ENCODE data around the gene GSTT2.
"Not testable (repeated sequence)": the region's sequence is repeated elsewhere in the genome, so short reads cannot be mapped to it uniquely, and the experiment has no call there.

The GSTT2 gene

DNA sequence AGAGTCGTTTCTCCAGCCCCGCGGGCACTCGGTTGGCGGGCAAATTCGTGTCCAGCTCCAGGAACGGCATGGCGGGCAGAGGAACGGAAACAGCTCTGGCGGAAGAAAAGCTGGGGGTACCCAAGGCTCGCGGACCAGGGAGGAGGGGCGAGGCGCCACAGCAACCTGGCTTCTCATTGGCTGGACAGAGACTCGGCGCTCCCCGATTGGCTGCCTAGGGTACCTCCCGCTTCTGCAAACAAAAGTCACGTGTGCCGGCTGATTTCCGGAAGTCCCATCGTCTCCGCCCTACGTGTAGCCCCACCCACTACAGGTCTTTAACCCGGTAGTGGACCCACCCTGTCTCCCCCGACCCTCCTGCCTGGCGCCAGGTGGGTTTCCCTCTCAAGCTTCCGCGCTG is 5.6 kb upstream of the GSTT2 start, which contains the start of gene DDT:
DDT (minus strand) TSS at position 97 of the 400 bp plus-strand sequence; CDS start at position 70, 27 bp downstream.
- not testable (repeated sequence) for DNase-seq (ENCODE audit: extremely low read depth in 1 of 2, low read depth in 1 of 2)

- DNase-seq (ENCODE audit: extremely low read depth in 1 of 2, low read depth in 1 of 2) = not testable (repeated sequence)
Measured at GRCh38 chr22:23974836-23975352, 5.0 kb upstream of the GSTT2 start.

DNA sequence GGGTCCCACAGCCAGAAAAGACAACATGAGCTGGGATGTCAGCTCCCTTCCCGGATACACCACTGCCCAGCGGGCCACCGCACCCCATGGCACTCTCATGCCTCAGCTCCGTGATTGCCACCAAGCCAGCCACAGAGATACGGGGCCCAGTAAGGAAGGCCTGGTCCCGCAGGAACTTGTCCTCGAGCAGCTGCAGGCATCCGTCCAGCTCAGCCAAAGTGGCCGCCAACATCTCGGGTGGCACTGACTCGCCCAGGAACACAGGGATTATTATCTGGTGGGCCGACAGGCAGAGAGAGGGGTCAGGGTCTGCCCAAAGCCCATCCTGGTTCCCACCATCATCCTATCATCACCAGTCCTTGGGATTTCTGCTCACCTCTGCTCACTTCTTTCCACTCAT is 2.6 kb upstream of the GSTT2 start:
- not testable (repeated sequence) for DNase-seq (ENCODE audit: extremely low read depth in 1 of 2, low read depth in 1 of 2)

DNA sequence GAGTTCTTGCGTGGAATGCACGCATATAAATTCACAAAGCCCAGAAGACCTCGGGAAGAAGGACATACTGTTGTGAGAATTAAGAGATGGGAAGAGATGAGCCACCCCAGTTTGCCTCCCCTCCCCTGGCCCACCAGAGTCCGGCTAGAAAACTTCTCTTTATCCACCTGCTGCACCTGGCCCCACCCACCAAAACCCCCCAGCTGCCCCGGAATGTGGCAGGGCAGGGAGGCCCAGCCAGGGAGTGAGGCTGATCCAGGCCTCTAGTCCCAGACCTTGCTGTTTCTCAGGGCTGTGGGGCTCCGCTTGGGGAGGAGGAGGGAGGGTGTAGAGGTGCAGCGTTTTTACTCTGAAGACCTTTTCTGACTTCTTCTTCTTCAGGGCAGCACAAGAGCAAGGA is 633 bp downstream of the GSTT2 start:
- not testable (repeated sequence) for DNase-seq (ENCODE audit: extremely low read depth in 1 of 2, low read depth in 1 of 2)

- no peak for DNase-seq (ENCODE audit: extremely low read depth in 1 of 2, low read depth in 1 of 2)
Measured at GRCh38 chr22:23984430-23984829, 4.5 kb downstream of the GSTT2 start.

GRCh38 chr22:23986089-23986488 is 6.2 kb downstream of the GSTT2 start:
- DNase-seq (ENCODE audit: extremely low read depth in 1 of 2, low read depth in 1 of 2) = not testable (repeated sequence)

DNA sequence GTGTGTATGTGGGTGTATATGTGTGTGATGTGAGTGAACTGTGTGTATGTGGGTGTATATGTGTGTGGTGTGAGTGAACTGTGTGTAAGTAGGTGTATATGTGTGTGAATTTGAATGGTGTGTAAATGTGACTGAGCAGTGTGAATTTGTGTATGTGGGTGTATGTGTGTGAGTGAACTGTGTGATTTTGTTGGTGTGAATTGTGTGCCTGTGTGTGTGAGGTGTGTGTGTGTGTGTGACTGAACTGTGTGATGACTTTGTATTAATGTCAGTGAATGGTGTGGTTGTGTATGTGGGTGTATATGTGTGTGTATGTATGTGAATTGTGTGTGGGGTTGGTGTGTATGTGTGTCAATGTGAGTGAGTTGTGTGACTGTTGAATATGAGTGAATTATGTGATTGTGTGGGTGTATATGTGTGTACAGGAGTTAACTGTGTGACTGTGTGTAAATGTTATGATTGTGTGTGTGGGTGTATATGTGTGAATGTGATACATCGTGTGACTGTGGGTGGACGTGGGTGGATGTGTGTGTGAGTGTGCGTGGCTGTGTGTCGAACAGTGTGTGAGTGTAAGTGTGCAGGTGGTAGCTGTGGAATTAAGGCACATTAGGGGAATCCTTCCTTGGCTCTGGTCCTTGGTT is 6.7 kb downstream of the GSTT2 start:
- DNase-seq (ENCODE audit: extremely low read depth in 1 of 2, low read depth in 1 of 2) = not testable (repeated sequence)

DNA sequence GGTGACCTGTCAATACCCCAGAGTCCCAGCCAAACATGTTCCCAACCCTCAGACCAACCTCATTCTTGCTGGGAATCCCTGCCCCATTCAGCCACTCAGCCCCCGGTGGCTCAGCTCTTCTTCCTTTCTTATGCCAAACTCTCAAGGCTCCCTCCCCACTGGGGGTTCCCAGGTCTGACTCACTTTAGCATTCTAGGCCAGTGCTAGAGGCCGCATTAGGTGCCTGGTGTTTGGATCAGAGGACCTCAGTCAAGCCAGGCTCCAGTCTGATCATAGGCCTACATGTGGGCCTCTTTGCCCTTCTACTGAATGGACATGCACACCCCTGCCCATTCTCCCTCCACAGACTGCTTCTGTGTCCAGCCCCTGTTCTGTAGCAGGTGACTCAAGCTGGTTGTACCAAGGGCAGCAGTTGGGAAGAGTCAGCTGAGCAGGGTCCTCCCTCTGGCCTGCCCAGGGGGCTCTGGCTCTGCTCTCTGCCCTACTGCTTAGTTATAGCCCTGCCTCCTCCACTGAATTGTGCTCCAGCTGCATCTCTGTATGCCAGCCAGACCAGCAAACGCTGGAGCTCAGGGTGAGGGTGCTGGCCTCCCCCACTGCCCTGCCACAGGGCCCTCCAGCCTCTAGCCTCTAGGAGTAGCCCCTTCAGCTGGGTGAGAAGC is 9.8 kb downstream of the GSTT2 start:
- not testable (repeated sequence) for DNase-seq (ENCODE audit: extremely low read depth in 1 of 2, low read depth in 1 of 2)

DNA sequence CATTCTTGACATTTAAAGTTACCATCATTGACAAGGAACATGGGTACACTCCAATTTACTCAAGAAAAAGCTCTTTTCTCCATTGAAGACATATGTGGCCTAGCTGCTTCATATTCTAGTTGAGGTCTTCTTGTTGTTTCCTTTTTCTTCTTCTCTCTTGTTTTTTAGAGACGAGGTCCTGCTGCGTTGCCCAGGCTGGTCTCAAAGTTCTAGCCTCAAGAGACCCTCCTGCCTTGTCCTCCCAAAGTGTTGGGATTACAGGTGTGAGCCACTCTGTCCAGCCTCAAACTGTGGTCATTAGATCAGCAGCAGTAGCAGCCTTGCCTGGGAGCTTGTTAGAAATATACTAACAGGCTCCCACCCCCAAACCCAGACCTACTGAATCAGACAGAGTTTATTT is 13.1 kb downstream of the GSTT2 start:
- not testable (repeated sequence) for DNase-seq (ENCODE audit: extremely low read depth in 1 of 2, low read depth in 1 of 2)

DNA sequence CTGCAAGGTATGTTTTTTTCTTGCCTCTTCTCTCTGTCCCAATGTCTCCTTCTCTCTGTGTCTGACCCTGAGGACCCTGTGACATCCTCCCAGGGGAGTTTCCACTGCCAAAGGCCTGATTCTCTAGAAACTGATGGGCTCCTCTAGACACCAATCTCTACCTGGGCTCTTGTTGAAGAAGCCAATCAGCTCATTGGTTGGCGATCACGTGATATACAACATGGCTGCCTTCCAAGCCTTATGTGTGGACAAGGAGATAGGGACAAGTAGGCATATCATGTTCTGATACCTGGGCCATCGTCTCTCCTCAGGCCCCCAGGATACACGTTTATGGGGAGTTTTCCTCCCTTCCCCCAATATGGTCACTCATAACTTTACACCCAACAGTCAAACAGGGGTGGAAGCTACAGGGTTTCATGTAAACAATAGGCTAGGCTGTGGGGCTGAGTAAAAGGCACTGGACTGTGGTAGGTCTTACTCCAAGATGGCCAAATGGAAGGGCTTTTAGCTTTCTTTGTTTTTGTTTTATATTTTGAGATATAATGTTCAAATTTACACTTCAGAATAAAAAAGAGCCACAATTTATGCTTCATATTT is 13.7 kb downstream of the GSTT2 start:
- DNase-seq (ENCODE audit: extremely low read depth in 1 of 2, low read depth in 1 of 2) = not testable (repeated sequence)

DNA sequence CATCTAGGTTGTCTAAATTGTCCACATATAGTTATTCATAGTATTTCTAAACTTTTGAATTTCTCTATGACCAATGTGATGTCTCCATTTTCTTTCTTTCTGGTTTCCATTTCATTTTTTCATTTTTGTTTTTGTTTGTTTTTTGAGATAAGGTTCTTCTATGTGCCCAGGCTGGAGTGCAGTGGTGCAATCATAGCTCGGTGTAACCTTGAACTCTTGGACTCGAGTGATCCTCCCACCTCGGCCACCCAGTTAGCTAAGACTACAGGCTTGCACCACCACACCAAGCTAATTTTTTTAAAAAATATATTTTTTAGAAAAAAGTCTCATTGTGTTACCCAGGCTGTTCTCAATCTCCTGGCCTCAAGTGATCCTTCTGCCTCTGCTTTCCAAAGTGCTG is 17.2 kb downstream of the GSTT2 start:
- no peak for DNase-seq (ENCODE audit: extremely low read depth in 1 of 2, low read depth in 1 of 2)

DNA sequence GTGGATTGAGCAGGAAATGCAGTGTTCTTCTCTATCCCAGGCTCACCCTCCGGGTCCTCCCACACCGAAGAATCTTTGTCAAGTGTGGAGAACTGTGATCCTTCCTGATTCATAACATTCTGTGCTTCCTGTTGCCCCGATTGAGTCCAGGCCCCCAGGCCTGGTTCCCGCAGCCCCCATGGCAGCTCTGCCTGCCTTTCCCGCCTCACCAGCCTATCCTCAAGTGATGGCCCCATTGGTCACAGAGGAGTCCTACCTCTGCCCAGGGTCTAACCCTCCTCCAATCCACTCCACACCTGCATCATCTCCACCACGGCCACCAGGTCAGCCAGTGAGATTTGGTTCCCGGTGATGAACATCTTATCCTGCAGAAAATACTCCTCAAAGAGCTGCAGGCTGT is 19.8 kb downstream of the GSTT2 start:
- not testable (repeated sequence) for DNase-seq (ENCODE audit: extremely low read depth in 1 of 2, low read depth in 1 of 2)

DNA sequence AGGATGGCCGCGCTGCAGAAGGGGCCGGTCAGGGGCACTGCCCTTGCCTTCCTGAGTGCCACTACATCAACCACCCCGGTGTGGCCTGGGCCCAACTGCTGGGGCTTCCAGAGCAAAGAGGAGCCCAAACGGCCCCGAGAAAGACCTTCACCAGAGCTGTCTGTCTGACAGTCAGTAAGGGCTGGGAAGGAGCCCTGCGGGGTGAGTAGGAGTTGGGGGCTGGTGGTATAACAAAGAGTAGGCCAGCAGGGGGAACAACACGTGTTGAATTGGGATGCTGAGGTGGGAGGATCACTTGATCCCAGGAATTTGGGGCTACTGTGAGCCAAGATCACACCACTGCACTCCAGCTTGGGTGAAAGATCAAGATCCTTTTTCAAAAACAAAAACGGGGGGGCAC is 21.4 kb downstream of the GSTT2 start:
- DNase-seq (ENCODE audit: extremely low read depth in 1 of 2, low read depth in 1 of 2) = no peak

GRCh38 chr22:24002272-24002671 is 22.3 kb downstream of the GSTT2 start:
- DNase-seq (ENCODE audit: extremely low read depth in 1 of 2, low read depth in 1 of 2) = no peak

- DNase-seq (ENCODE audit: extremely low read depth in 1 of 2, low read depth in 1 of 2) = no peak
Measured at GRCh38 chr22:24002851-24003250, 22.9 kb downstream of the GSTT2 start.

- DNase-seq (ENCODE audit: extremely low read depth in 1 of 2, low read depth in 1 of 2) = no peak
Measured at GRCh38 chr22:24003887-24004286, 24.0 kb downstream of the GSTT2 start.

DNA sequence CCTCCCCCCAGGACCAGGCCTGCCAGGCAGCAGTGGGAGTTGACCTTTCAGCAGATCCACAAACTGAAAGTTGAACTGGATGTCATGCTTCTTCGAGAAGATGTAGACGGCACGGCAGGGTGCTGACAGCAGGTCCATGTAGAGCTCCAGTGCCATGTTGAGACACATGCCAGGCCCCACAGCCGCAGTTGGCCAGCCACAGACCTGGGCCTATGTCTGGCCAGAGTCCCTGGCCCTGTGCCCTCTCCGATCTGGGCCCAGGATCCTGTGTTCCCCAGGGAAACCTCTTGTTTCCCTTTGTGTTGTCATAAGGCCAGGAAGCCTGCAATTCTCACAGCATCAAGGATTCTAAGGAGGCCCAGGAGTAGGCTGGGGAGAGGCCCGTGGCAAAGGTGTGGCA is 25.3 kb downstream of the GSTT2 start, which contains the start of gene GSTT4:
GSTT4 (minus strand) TSS at position 253 of the 400 bp plus-strand sequence; CDS start at position 156, 97 bp downstream.
- no peak for DNase-seq (ENCODE audit: extremely low read depth in 1 of 2, low read depth in 1 of 2)

GRCh38 chr22:24006207-24006913 is 26.4 kb downstream of the GSTT2 start:
- DNase-seq (ENCODE audit: extremely low read depth in 1 of 2, low read depth in 1 of 2) = no peak

GRCh38 chr22:24006914-24007214 is 26.9 kb downstream of the GSTT2 start:
- no peak for DNase-seq (ENCODE audit: extremely low read depth in 1 of 2, low read depth in 1 of 2)

DNA sequence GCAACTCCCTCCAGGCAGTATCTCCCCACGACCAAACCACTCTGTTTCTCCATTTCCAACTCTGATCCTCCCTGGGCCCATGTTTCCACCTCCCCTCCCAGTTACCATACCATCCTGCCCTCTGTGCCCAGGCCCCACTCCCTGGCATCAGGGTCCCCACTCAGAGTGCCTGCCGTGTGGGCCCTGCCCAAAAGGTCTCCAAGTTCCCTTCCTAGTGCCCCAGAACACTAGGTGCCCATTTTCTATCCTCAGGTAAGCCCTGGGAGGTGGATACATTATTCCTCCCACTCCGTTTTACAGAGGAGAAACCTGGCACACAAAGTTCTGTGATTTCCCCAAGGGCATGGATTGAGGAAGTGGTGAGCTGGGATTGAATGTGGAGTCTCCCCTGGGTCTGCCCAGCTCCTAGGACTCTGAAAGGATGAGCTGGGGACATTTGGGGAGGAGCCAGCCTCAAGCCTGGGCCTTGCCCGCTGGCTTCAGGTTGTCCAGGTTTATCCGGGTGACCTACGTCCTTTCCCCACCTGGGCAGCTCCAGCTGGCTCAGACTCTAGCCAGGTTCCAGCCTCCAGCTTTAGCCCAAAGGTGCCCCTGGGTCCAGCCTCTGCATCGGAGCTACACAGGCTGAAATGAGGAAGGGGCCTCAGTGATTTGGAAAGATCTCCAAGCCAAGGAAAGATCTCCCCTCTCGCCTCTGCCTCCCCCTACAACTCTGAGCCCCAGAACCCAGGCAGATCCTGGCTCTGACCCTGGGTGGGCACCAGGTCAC is 27.5 kb downstream of the GSTT2 start:
- no peak for DNase-seq (ENCODE audit: extremely low read depth in 1 of 2, low read depth in 1 of 2)

DNA sequence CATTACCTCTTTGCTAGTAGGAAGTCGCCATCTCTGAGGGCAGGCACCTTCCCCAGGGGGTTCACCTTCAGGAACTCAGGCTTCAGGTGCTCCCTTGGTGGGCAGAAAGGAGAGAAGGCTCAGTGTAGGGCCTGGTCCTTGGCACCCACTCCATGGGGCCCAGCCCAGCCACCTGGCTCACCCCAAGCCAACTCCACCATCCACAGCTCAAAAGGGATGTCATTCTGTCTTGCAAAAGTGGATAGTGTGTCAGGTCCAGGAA is 28.0 kb downstream of the GSTT2 start:
- no peak for DNase-seq (ENCODE audit: extremely low read depth in 1 of 2, low read depth in 1 of 2)
